HG02840 (cell line): Measurements from ENCODE around the gene TBC1D9B.

Experiments
- ATAC-seq: cut with Tn5 transposase; IDR thresholded peaks from one replicate; pipeline ENCODE4 v1.9.1; 2021; ENCODE audit warnings: mild to moderate bottlenecking, moderate library complexity, moderate number of reproducible peaks; ENCODE audit not compliant: unreplicated experiment, low FRiP score

TBC1D9B gene

DNA sequence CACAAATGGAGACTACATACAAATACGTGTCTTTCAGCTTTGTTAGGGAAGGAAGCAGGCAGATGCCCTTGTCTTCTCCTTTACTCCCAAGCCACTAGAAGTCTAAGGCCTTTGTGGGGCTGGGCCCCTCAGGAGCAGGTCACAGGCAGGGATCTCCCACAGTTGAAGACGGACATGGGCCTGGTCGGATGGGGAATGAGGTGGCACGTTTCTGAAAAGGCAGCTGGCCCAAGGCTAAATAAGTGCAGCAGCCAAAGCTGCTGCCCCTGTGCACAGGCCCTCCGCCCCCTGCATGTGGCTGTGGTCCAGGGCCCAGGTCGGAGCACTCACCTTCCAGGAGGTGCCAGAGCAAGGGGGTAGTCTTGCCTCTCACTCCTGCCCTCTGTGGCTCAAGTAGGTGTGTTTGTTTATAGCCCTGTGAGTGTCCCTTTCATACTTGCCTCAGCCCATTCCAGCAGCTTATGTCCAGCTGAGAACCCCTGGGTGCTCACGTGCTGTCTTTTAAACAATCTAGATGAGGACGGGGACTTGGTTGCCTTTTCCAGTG is 85.2 kb downstream of the TBC1D9B start:
- ATAC-seq: no peak

DNA sequence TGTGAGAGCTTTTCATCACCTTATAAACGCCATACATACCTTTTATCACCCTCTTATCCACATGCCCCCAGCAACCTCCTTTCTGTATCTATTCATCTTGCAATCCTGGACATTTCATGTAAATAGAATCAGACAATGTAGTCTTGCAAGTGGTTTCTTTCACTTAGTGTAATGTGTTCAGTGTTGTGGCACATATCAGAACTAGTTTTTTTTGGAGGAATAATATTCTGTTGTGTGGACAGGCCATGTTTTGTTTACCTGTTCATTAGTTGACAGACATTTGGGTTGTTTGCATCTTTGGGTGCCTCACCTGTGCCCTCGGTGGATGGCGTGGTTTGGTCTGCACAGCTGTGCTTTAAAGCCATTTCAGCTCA is 85.7 kb downstream of the TBC1D9B start:
- ATAC-seq: no peak

GRCh38 chr5:179821298-179822058 is 86.2 kb downstream of the TBC1D9B start:
- peak; percentile 38 for ATAC-seq

DNA sequence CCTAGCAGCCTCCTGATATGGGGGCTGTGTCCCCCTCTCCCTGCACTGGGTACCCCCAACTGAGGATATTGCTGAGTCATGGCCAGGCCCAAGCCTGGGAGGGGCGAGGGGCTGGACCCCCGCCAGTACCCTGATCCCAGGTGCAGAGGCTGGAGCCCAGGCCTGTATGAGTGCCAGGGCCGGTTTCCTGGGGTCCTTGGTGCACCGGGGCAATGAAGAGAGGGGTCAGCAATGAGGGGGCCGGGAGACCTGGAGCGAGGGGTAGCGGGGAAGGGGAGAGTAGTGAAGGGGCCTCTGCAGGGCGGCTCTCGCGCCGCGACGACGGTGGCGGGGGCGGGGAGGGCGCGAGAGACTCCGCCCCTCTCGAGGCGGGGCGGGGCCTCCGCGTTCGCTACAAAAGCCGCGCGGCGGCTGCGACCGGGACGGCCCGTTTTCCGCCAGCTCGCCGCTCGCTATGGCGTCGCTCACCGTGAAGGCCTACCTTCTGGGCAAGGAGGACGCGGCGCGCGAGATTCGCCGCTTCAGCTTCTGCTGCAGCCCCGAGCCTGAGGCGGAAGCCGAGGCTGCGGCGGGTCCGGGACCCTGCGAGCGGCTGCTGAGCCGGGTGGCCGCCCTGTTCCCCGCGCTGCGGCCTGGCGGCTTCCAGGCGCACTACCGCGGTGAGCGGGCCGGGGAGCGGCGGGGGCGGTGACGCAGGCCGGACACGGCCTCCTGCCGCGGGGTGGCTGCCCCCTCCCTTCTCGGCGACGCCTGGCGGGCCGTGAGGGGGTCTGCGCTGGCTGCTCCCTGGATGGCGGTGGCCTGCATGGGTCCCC is 87.0 kb downstream of the TBC1D9B start, which contains the start of gene SQSTM1:
Gene SQSTM1, plus strand, starts transcription at position 423 of the 815 bp plus-strand sequence. Its CDS starts 32 bp downstream, at position 455.
- peak; percentile 38 for ATAC-seq

DNA sequence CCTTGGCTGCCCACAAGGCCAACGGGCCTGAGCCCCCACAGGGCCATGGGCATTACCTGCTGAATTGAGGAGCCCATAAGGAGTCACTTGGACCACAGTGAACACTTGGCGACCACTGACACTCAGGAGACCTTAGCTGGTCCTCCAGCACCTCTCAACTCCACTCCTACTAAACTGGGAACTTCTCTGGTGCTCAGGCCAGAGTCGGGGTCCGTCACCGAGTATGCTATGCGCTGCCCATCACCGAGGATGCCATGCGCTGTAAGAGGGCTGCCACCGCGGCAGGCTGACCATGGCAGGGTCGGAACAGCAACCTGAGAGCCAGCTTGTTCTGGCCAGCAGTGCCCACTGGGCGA is 87.6 kb downstream of the TBC1D9B start:
- ATAC-seq: no peak

DNA sequence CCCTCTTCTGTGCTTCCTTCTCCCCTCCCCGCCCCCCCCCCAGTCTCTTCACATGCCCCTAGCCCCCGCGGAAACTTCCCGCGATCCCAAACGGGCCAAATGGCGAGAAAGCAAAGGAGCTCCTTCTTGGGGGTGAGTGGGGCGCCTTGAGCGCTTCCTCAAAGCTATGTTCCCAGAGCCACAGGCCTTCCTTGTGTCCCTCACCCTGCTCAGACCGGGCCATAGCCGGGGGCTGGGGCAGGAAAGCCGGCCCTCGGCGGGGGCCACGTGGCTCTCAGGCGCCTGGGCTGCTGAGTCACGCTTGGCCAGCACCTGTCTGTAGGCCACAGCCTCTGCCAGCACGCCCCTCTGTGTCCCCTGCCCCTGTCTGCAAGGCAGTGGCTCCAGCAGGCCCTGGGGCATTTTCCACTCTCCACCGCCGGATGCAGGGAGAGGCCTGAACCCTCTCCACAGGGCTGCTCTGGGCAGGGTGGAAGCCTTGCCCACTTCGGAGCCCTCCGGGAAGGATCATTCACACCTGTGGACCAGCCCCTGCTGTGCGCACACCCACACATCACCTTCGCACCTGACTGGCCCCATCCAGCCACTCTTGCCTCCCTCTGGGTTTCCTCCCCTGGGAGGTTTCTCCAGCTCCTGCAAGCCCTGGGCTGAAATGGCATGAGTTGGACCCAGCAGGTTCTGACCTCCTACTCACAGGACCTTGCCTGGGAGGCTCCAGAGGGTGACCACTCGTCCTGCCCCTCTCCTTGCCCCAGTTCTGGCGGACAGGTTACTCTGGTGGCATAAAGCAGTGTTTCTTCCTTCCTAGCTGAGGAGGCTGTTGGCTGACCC is 88.2 kb downstream of the TBC1D9B start:
- no peak for ATAC-seq

DNA sequence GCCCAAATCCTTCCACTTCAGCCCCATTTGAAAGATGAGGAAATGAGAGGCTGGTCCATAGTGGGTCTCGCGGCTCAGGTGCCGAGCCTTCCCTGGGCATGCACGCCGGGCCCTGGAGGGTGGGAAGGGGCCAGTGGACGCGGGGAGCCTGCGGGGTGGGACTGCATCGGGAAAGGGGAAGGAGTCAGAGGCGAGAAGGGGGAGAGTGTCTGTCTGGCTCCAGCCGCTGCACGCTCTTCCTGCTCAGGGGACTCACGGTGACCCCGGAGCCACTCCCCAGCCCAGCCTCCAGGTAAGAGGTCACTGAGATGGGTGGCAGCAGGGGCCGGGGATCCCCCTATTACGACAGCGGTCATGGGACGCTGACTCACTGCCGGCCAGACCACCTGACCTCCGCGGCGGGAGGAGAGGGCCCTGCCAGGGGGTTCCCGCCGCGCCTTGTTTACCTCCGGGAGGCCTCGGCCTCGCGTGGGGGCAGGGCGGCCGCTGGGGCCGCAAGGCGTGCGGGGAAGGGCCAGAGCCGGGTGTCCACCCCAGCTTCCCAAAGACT is 88.9 kb downstream of the TBC1D9B start:
- peak; percentile 61 for ATAC-seq

- ATAC-seq: no peak
These were observed 89.6 kb downstream of the TBC1D9B start for GRCh38 chr5:179817890-179818745.

DNA sequence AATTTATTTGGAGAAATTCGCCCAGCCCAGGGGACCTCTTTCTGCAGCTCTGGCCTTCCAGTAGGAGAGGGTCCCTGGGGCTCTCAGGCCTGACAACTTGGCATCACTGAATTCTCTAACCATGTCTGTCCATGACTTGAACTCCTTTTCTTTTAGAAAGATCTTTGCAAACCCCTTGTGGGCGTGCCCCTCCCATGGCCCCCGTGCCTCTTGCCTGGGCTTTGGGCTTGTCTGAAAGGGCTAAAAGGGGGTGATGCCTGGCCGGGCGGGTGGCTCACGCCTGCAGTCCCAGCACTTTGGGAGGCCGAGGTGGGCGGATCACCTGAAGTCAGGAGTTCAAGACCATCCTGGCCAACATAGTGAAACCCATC is 90.2 kb downstream of the TBC1D9B start:
- ATAC-seq: no peak

- ATAC-seq: no peak
These were observed 90.8 kb downstream of the TBC1D9B start for GRCh38 chr5:179816796-179817469.

GRCh38 chr5:179816401-179816795 is 91.3 kb downstream of the TBC1D9B start:
- no peak for ATAC-seq

DNA sequence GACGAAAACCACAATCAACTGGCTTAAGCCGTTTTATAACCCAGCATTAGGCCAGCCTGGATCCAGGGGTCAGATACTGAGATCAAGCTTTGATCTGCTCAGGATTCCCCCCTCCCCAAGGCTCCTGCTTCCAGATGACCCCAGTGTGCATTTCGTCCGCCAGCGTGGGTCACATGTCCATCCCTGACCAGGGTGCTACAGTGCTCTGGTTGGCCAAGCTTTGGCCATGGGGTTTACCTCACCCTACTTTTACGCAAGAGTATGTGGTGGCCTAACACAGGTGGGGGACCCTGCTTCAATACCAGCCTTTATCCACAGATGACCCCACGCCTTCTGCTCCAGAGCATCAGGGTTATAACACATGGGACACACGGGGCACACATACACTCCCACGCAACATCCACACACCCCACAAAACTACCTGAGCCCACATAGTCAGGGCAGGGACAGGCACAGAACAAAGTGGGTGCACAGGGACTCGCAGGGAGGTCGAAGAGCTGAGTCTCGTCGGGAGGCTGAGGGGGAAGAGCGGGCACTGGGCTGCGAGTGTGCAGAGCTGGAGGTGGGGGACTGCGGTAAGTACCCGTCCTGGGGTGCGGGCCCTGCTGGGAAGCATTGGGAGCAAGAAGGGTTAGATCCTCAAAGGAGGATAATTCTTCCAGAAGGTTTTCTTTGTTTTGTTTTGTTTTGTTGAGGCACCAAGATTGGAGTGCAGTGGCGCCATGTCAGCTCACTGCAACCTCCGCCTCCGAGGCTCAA is 92.0 kb downstream of the TBC1D9B start:
- no peak for ATAC-seq

DNA sequence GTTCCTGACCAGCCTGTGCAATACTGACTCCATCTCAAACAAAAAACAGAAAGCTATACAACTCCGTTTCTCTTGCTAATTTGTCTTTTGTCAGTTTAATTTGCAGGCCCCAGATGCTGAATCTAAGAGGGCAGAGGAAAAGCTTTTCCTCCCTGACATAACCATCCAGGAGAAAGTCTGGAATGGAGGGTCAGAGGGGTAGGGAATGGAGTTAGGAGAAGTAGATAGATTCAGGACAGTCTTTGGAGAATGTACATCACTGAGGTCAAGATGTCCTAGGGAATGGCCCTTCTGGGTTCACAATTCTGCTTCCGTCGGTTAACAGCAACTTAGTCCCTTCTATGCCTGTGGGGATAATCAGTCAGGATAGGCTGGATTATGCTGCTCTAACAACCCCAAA is 93.6 kb downstream of the TBC1D9B start:
- no peak for ATAC-seq

DNA sequence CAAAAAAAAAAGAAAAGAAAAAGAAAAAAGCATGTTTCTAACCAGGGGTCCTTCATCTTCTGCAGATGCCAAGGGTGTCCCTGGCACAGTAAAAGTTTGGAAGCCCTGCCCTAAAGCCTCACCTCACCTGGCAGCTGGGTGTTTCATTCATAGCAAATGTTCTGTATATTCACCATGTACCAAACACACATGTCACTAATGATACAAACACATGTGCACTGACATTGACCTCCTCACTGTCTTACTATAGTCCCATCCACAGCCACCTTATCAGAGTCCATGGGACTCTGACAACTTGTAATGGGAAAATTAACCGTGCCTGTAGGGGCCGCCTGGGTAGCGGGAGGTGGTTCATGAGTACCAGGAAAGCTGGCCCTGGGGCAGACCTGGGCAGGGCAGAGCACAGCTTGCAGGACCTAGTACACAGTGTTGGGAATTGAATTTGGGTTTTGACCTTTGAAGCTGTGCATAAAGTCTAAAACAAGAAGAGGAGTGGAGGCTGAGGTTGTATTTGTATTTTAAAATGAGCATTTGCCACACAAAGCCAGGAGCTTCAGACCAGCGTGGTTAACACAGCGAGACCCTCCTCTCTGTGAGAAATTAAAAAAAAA is 94.6 kb downstream of the TBC1D9B start:
- ATAC-seq: no peak

DNA sequence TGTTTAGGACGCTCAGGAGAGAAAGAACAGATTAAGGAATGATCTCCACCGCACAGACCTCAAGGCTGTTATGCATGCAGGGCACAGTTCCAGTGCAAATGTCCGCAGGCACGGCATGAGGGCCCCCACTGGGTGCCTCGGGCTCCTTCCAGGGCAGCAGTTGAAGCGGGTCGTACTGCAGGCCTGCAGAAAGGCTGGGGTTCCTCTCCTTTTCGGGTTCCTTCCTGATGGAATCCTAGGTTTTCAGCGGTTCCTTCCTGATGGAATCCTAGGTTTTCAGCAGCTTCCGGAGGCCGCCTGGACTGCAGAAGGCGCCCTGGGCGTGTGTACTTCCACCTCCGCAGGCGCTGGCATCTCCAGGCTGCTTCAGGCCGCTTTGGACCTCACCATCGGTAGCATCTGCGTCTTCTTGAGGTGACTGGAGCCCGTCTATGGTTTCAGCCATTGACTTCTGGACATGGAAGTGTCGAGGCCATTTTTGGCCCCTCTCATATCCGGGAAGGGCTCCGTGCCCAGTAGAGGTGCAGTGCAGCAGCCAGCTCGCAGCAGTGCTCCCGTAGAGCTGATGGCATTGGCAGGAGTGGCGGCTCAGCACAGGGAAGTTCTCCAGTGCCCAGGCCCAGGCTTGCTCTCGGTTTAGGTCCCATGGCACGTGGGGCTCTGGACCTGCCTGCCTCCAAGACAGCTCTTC is 95.4 kb downstream of the TBC1D9B start:
- no peak for ATAC-seq
